Glomerular visceral epithelial cell (primary cell): ENCODE data around the gene TET1.
"Not testable (repeated sequence)": the region's sequence is repeated elsewhere in the genome, so short reads cannot be mapped to it uniquely, and the experiment has no call there.

Source experiments
- DNase-seq: peaks from one replicate; pipeline ENCODE4 v3.0.0-alpha.2; 2016; ENCODE audit errors: extremely low spot score

Gene TET1

GRCh38 chr10:68560186-68560942 lies at the start of gene TET1:
TSS of gene TET1 (plus strand) at chr10:68560337. CDS start at chr10:68572339, 12,002 bp downstream.
- peak; percentile 56 for DNase-seq

GRCh38 chr10:68516216-68516615 lies 43.9 kb upstream of the TET1 start:
- DNase-seq = not testable (repeated sequence)

GRCh38 chr10:68516766-68517165 lies 43.4 kb upstream of the TET1 start:
- DNase-seq = no peak

GRCh38 chr10:68517188-68517587 lies 42.9 kb upstream of the TET1 start:
- DNase-seq = no peak

GRCh38 chr10:68518609-68519008 lies 41.5 kb upstream of the TET1 start:
- not testable (repeated sequence) for DNase-seq

GRCh38 chr10:68525490-68526038 lies 34.6 kb upstream of the TET1 start:
- DNase-seq = not testable (repeated sequence)

- DNase-seq = no peak
Measured at GRCh38 chr10:68526634-68527307, 33.4 kb upstream of the TET1 start.

GRCh38 chr10:68536973-68537372 lies 23.2 kb upstream of the TET1 start:
- DNase-seq = no peak

GRCh38 chr10:68537796-68538195 lies 22.3 kb upstream of the TET1 start:
- DNase-seq = no peak

GRCh38 chr10:68543004-68543918 lies 16.9 kb upstream of the TET1 start:
- peak; percentile 71 for DNase-seq

GRCh38 chr10:68550747-68551411 lies 9.3 kb upstream of the TET1 start:
- DNase-seq = peak; percentile 72

- no peak for DNase-seq
Measured at GRCh38 chr10:68553138-68553537, 7.0 kb upstream of the TET1 start.

- no peak for DNase-seq
Measured at GRCh38 chr10:68553599-68553998, 6.5 kb upstream of the TET1 start.

GRCh38 chr10:68558478-68558877 lies 1.7 kb upstream of the TET1 start:
- DNase-seq = no peak

- no peak for DNase-seq
Measured at GRCh38 chr10:68559251-68559650, 886 bp upstream of the TET1 start.

GRCh38 chr10:68559841-68560185 lies 324 bp upstream of the TET1 start:
- no peak for DNase-seq

- no peak for DNase-seq
Measured at GRCh38 chr10:68560943-68561864, 1.1 kb downstream of the TET1 start.

- DNase-seq = no peak
Measured at GRCh38 chr10:68561865-68562649, 1.9 kb downstream of the TET1 start.
